Limb (tissue), 2 donors: Measurements from ENCODE around the gene RBM48.
"Not testable (repeated sequence)": the region's sequence is repeated elsewhere in the genome, so short reads cannot be mapped to it uniquely, and the experiment has no call there.

Source experiments
- DNase-seq, 2 donors: peaks; one replicate each; pipeline ENCODE4 v3.0.0-alpha.2; 2016; ENCODE audit errors: extremely low spot score in 2 of 2

RBM48 gene

DNA sequence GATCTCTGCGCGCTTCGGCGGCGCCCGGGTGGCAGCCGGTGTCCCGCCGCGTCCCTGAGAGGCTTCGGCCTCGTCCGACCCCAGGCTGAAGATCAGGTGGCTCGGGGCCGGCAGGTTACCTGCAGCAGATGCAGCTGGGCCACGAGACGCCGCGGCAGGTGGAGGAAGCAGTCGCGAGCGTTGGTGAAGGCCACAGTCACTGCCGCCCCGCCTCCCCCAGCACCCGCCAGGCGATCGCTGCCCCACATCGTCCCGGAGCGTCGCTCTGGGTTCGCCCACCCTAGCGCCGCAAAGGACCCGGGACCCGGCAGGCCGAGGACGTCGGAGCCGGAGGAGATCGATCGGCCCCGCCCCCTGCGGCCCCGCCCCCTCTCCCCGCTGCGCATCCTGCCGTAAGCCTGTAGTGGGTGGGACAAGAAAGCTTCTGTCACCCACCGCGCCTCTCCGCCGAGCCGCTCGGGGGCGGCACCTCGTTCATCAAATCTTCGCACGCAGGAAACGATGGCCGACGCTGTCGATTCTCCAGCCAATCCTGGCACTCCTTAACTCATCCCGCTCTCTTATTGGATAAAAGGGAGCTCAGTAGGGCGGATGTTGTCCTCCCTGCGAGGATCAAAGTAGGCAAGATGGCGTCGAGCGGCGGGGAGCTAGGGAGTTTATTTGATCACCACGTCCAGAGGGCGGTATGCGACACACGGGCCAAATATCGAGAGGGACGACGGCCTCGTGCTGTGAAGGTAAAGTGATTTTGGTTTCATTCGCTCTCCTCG lies at the start of gene RBM48, which contains the start of gene PEX1:
TSS of gene RBM48 (plus strand) at position 608 of the 770 bp plus-strand sequence. CDS start at position 627, 19 bp downstream.
TSS of gene PEX1 (minus strand) at position 333 of the 770 bp plus-strand sequence. CDS start at position 248, 85 bp downstream.
- DNase-seq, result peak; percentile 98 to 100

DNA sequence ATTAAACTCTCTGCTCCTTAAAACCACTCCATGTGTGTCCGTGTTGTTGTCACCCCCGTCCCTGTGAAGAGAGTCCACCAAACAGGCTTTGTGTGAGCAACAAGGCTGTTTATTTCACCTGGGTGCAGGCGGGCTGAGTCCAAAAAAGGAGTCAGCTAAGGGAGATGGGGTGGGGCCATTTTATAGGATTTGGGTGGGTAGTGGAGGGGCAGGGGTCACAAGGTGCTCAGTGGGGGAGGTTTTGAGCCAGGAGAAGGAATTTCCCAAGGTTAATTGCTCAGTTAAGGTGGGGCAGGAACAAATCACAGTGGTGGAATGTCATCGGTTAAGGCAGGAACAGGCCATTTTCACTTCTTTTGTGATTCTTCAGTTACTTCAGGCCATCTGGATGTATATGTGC lies 49.4 kb upstream of the RBM48 start:
- DNase-seq, result not testable (repeated sequence)

DNA sequence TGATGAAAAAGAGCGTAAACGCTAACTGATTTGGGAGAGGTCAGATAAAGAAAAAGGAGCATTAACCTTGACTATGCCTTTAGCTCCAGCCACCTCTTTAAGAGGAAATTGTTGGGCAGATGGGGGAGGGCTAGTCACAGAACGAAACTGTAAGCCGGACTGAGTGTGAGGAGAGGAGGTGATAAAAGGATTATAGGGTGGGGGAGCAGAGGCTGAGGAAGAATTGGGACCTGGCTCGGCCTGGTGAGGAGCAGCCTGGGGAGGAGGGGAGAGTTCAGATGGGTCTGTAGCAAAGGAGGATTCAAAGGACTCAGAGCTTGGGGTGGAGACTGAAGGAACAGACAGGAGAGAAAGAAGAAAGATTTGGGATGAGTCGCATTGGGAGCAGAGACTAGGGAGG lies 45.0 kb upstream of the RBM48 start:
- not testable (repeated sequence) for DNase-seq

DNA sequence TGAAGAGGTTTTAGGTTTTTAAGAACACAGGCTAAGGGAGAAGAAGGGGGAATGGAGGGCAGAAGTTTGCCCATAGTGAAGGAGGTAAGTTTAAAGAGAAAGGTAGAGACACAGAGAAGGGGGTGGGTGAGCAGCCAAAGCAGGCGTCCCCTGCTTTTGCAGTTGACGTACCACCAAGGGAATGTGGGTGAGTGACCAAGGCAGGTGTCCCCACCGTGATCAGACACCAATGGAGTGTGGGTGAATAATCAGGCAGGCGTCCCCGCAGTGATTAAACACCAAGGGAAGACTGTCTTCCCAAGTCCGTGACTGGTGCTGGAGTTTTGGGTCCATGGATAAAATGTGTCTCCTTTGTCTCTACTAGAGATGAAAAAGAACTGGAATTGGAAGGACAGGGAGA lies 44.4 kb upstream of the RBM48 start:
- DNase-seq, result not testable (repeated sequence)

DNA sequence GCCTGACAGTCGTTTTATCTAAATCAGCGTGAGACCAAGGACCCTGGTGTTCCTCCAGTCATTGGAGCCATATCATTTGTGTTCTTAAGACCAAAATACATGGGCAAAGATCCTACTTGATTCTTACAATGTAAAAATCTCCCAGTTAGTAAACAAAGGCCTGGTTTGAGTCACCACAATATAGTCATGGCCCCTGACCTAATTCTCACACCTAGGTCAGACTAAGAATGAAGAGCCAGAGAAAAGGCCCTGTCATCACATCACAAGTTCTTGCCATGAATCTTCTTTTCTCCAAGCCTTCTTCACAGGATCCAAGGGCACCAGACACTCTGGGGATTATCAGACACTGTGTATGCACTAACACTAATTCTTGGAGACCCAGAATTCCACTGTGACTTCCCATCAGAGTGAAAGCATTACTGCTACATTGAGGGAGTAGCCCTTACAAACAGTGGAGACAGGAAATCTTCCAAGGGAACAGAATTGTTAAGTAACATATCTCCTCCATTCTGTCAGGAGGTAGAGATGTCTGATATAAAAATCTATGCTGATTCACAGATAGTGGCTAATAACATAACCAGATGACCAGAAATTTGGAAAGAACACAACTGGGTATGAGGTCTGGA lies 43.2 kb upstream of the RBM48 start:
- DNase-seq, result no peak

DNA sequence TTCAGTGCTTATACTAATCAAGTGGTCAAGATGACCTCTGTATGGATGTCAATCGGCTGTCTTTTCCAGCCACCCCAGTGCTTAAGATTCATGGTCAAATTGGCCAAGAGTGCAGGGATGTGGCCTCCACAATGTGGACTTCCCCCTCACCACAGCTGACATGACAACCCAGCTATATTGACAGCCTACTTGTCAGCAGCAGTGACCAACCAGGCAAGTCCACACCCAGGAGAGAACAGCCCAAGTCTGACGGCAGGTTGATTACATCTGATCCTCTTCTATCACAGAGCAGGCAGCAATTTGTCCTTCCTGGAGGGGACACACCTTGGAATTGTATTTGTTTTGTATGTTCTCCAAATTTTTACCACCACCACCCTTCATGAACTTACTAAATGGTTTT lies 42.6 kb upstream of the RBM48 start:
- no peak for DNase-seq

DNA sequence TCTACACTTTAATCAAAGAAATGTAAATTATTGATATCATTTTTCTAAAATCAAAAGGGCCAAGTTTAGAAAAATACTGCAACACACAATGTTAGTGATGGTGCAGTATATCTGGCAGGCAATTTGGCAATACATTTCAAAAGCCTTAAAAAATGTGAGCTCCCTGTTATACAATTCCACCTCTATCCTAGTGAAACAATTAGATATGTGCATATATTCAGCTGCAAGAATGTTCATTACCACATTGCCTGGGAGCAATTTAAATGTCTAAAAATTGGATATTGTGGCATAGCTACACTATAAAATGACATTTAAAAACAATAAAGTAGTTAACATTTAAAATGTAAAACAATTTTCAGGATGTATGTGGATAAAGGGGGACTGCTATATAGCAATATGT lies 40.8 kb upstream of the RBM48 start:
- no peak for DNase-seq

DNA sequence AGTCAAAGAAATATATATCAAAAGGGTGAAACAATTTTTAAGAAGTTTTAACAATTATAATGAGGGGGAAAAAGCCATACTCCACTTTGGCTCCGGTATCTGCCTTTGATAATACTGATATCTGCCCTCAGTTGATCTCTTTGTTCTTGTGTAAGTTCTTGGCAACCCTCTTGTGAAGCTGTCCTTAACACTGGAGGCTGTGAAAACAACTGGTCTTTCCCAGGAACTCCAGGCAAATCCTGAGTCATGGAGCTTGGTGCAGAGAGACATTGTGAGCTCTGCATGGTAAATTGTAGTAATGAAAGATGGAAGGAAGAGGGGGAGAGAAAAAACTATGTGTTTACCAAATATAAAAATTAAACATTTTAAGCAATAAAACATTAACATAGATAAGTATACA lies 39.0 kb upstream of the RBM48 start:
- no peak for DNase-seq

DNA sequence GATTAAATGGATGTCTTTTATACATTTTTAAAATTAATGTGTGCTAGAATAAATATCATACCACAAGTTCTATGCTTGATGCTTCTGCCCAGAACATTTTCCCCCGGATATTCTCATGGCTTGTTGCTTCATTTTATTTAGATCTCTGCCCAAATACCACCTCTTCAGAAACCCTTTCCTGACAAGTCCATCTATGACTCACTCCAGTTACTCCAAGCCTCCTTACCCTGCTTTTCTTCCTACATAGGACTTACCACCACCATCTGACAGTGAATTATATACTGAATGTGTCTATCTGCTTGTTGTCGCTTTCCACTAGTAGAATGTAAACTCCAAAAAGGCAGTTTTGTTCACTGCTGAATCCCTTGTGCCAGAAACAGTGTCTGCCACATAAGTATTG lies 31.7 kb upstream of the RBM48 start:
- DNase-seq, result no peak

DNA sequence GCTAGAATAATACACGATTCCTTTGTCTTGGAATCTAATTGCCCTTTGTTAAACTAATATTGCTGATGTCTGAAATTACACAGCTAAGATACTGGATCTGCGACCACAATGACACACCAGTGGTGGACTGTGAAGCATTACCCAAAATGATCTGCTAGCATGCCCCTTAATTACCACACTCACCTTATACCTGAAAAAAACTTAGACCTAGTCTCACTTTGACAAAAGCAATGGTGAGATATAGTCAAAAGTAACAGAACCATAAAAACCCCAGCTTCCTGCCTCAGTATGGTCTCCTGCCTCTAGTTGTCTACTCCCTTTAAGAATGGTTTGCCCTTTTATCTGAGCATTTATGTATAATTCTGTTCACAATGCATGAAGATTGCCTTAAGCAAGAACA lies 30.0 kb upstream of the RBM48 start:
- DNase-seq, result no peak

DNA sequence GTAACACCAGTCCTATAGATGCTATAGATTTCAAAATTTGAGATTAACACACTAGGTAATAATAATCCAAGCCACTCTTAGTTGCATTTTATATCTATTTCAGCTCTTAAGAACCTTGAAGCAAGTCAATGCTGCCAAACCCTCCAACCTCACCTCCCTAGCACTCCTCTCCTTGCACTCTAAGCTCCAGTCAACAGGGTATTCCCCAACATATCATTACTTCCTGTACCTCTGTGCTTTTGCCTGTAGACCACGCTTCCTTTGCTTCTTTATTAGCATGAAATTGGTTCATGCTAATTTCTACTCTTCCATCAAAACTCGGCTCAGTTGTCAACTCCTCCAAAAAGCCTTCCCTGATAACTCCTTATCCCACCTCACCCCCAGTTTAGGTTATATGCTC lies 24.8 kb upstream of the RBM48 start:
- DNase-seq, result no peak

DNA sequence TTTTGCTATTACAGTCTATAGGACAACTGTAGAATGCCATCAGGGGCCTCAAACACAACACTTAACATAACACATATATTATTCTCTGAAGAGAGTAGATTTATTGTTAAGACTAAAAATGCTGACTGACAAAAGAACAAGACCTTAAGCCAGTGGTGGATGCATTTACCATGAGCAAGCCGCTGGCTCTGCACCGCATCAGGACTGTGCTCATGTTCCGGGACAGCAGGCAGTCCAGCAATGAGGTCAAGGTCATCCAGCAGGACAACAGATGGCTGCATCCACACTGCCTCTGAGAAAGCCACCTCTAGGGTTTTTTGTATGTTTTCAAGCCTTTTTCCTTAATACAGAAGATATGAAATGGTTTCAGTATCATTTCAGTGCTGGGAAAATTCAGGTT lies 24.0 kb upstream of the RBM48 start:
- DNase-seq, result no peak

DNA sequence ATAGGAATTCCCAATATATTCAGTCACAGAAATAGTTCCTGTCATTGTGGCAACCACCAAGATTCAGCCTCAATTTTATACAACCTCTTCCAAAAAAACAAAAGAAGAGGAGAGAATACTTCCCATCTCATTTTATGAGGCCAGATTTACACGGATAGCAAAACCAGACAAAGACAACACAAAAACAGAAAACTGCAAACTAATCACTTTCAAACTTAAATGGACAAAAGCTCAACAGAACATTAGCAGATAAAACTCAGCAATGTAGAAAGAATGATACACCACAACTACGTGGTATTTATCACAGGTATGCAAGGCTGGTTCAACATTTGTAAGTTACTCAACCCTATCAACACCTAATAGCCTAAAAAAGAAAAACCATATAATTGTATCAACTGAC lies 22.2 kb upstream of the RBM48 start:
- DNase-seq, result no peak

DNA sequence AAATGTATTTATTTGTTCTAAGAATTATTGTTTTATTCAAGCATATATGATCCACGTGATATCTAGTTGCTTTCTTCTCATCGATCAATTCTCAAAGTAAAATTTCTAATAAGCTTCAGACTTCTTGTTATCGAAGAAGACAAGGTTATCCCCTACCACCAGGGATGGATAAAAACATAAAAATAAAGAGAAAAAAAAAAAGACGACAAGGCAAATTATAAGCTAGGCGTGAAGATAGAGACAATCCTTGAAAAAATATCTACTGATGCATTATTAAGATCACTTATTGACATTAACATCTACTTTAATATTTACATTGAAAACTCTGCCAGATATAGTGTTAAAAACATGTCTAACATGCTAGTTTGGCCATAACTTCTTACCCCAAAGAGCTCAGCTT lies 19.6 kb upstream of the RBM48 start:
- no peak for DNase-seq

DNA sequence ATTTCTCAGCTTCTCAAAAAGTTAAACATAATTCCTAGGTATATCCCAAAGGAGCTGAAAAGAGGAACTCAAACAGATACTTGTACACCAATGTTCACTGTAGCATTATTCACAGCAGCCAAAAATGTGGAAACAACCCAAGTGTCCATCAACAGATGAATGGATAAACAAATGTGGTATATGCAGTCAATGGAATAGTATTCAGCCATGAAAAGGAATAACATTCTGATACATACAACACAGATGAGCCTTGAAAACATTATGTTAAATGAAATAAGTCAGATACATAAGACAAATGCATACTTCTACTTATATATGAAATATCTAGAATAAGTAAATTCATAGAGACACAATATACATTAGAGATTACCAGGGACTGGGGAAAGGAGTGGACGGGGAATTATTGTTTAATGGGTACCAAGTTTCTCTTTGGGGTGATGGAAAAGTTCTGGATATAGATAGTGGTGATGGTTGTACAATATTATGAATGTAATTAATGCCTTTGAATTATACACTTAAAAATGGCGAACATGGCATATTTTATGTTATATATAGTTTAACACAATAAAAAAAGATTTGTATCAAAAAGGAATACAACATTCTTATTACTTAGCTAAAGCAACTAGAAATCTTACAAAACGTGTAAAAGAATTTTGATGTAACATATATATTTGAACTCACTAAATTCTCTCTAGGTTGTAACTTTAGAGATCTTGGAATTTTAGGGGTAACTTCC lies 15.3 kb upstream of the RBM48 start:
- DNase-seq, result no peak

DNA sequence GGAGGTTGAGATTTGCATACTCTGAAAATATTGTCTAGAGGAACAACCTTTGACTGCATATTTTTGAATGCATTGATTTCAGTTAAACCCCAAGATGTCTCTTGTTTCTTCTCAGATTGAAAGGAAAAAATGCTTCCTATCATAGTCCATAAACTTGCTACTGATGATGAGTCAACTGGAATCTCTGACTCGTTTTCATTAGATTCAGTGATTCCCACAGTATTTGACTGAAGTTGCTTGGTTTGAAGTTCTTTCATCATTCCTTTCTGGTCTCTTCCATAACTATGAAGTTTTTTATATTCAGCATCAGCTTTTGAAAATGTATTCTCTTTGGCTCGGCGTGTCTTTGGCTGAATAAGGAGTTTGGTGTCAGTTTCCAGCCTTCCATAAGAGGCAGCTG lies 11.0 kb upstream of the RBM48 start:
- no peak for DNase-seq

DNA sequence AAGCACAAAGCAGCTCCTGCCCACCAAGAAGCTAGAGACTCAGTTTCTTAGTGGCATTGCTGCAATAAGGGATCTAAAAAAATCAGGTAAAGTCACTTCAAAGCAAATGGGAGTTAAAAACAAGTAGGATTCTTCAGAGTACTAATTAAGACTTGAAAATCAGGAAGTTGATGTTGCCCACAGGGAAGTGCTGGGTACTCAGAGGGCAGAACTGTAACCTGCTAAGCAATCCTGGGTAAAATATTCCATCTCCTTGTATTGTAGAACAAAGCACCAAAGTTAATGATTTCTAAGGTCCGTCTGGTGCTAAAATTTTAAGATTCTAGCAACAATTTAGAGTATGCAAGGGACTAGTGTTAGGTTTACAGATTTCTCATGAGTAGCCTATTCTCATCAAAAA lies 8.6 kb upstream of the RBM48 start:
- DNase-seq, result no peak

DNA sequence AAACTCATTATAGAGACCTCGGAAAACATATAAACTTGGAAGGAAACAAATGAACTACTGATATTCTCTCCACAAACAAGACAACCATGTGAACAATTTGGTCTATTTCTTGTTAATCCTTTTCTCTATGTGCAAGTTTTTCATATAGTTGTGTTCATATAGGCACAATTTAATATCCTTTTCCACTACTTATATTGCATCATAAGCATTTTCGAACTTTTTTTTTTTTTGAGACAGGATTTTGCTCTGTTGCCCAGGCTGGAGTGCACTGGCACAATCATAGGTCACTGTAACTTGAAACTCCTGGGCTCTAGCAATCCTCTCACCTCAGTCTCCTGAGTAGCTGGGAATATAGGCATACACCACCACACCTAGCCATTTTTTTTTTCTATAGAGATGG lies 5.5 kb upstream of the RBM48 start:
- DNase-seq, result no peak

DNA sequence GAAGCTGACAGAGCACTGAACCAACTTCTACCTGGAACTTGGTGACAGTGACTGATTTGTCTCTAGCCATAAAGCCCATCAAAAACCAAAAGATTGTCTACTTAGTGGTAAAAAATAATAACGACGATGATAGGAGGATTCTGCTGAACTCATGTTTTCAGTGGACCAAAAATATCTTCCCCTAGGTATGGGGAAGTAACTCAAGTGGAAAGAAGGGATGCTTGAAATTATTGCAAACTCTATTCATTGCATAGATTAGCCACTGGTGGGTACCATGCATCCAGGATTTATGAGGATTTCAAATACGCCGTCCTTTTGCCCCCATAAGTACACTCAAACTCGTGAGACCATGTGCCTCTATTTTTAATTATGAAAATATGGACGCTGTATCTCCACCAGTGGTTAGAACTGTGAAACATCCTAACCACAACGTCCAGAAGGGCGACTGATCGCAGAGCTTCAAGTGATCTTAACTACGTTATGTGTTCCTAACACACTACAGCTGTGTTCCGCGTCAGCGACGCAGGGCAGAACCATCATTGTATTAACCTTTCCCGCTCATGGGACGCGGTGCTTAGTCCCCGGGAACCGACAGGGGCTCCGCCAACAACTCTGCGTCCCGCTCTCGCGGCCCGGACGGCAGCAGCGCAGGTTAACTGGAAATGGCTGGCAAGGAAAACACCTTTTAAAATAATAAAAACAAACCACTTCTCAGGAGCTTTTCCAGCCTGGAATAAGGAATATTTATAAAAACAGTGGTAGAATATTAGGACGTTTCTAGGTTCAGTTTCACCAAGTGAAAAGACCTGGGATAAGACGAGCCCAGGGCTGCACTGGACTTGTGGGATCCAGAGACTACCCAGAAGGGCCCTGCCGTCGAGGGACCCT lies 1.1 kb upstream of the RBM48 start:
- peak; percentile 27 to 63 for DNase-seq

DNA sequence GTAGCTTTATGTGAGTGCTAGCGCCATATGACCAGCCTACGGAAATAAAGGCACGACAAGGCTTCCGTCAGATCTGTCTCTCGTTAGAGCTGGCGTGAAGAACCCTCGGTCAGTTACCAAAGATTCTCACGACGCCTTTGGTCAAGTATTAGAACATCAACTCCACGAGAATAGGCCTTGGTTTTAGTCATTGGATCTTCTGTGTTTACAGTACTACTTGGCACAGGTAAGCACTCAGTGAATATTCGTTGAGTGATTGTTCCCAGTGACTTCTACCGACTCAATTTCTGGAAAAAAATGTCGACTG lies 316 bp downstream of the RBM48 start:
- no peak for DNase-seq

DNA sequence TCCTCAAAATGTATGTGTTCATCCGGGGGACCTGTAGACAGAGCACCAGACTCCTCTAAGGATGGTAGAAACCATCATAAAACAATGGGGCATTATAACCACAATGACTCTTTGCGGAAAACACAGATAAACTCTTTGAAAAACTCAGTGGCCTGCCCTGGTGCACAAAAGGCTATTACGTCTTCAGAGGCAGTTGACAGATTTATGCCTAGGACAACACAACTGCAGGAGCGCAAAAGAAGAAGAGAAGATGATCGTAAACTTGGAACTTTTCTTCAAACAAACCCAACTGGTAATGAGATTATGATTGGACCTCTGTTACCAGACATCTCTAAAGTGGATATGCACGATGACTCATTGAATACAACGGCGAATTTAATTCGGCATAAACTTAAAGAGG lies 6.0 kb downstream of the RBM48 start:
- no peak for DNase-seq

DNA sequence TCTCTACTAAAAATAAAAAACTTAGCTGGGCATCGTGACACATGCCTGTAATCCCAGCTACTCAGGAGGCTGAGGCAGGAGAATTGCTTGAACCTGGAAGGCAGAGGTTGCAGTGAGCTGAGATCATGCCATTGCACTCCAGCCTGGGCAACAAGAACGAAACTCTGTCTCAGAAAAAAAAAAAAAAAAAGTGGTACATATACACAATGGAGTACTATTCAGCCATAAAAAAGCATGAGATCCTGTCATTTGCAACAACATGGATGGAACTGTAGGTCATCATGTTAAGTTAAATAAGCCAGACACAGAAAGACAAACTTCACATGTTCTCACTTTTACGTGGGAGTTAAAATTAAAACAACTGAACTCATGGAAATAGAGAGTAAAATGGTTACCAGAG lies 14.9 kb downstream of the RBM48 start:
- DNase-seq, result not testable (repeated sequence)
